Osteoblast (primary cell): ENCODE data around the gene RIC8A. TPM values are rescaled to one million over a fixed set of nuclear protein-coding genes. Genes with fewer than 3 reads are reported as not detected.

ENCODE experiments used
- DNase-seq: peaks from one replicate; pipeline ENCODE4 v3.0.0; 2011; ENCODE audit warnings: low spot score, mixed read lengths; ENCODE audit not compliant: insufficient read length; ENCODE audit errors: missing footprints
- H2AFZ ChIP-seq: 2 replicates; pipeline ENCODE4 v1.6.0; 2011; ENCODE audit warnings: mild to moderate bottlenecking, low read length
- H3K27ac ChIP-seq: 2 replicates; pipeline ENCODE4 v1.5.1; 2011; ENCODE audit warnings: mild to moderate bottlenecking, low read depth, low read length, moderate library complexity
- H3K27me3 ChIP-seq: 2 replicates; pipeline ENCODE4 v1.6.0; 2012; ENCODE audit warnings: mild to moderate bottlenecking, control low read depth, inconsistent platforms, low read length, moderate library complexity; ENCODE audit not compliant: insufficient read depth
- H3K36me3 ChIP-seq: 2 replicates; pipeline ENCODE4 v1.5.1; 2011; ENCODE audit warnings: mild to moderate bottlenecking, low read length, control low read depth, moderate library complexity; ENCODE audit not compliant: insufficient read depth
- H3K4me1 ChIP-seq: 2 replicates; pipeline ENCODE4 v1.5.1; 2011; ENCODE audit warnings: mild to moderate bottlenecking, low read length, control low read depth, moderate library complexity; ENCODE audit not compliant: insufficient read depth
- H3K4me2 ChIP-seq: 2 replicates; pipeline ENCODE4 v1.6.0; 2011; ENCODE audit warnings: mild to moderate bottlenecking, low read length; ENCODE audit not compliant: insufficient read depth
- H3K4me3 ChIP-seq: fragments of 200-600 bp; sonication (generic); 3 replicates; pipeline ENCODE4 v1.5.1; 2012; ENCODE audit warnings: mild to moderate bottlenecking, low read length, inconsistent platforms; ENCODE audit not compliant: insufficient read depth
- H3K79me2 ChIP-seq: 2 replicates; pipeline ENCODE4 v1.6.0; 2012; ENCODE audit warnings: mild to moderate bottlenecking, low read length, control low read depth, inconsistent platforms; ENCODE audit not compliant: insufficient read depth
- H3K9me3 ChIP-seq: 2 replicates; pipeline ENCODE4 v1.5.1; 2011; ENCODE audit warnings: low read depth, low read length, control low read depth
- H4K20me1 ChIP-seq: 2 replicates; pipeline ENCODE4 v1.6.0; 2012; ENCODE audit warnings: mild to moderate bottlenecking, low read length, control low read depth; ENCODE audit not compliant: insufficient read depth
- CTCF ChIP-seq: IDR thresholded peaks from 2 replicates; pipeline ENCODE4 v1.5.1; 2011; ENCODE audit warnings: mild to moderate bottlenecking, low read depth, low read length, moderate library complexity; ENCODE audit errors: extremely low read depth
- total RNA-seq: library from RNA; depleted of rRNA; stranded (reverse); fragments of >200 nt; gene quantifications from 2 replicates; pipeline ENCODE4 v1.2.3, GENCODE V29; 2012

Gene RIC8A
- total RNA-seq, 1 donor: 134 TPM

GRCh38 chr11:209275-210121, 2.0 kb downstream of the RIC8A start:
- Histone ChIP-seq H3K4me1 (peaks cover 33% of the 10 kb centered on the region), H3K27ac (peak overlapping the region; percentile 90), H4K20me1 (peaks cover 69% of the 10 kb centered on the region), H3K36me3 (peaks cover 62% of the 10 kb centered on the region), H2AFZ (peak overlapping the region; percentile 22), H3K4me3 (peak overlapping the region; percentile 99), H3K4me2 (peak overlapping the region; percentile 90), H3K9me3 (no peaks in the 10 kb centered on the region), H3K27me3 (no peaks in the 10 kb centered on the region), H3K79me2 (peaks cover 80% of the 10 kb centered on the region)
- TF ChIP-seq CTCF: no peak
- DNase-seq: peak; percentile 95

- peak overlapping the region; percentile 99 for H3K4me3 ChIP-seq
- H2AFZ ChIP-seq: no peak overlapping the region
- peaks cover 62% of the 10 kb centered on the region for H4K20me1 ChIP-seq
- H3K4me2 ChIP-seq: peak overlapping the region; percentile 90
- H3K27me3 ChIP-seq: no peaks in the 10 kb centered on the region
- peak; percentile 98 for DNase-seq
- peaks cover 33% of the 10 kb centered on the region for H3K4me1 ChIP-seq
- no peaks in the 10 kb centered on the region for H3K9me3 ChIP-seq
- TF ChIP-seq CTCF: no peak
- H3K79me2 ChIP-seq: peaks cover 73% of the 10 kb centered on the region
- H3K36me3 ChIP-seq: peaks cover 63% of the 10 kb centered on the region
- peak overlapping the region; percentile 90 for H3K27ac ChIP-seq
Measured at GRCh38 chr11:210122-210802, 2.8 kb downstream of the RIC8A start.

GRCh38 chr11:210803-211180, 3.3 kb downstream of the RIC8A start:
- Histone ChIP-seq H4K20me1 (peaks cover 57% of the 10 kb centered on the region), H3K4me2 (peak overlapping the region; percentile 90), H3K79me2 (peaks cover 67% of the 10 kb centered on the region), H3K4me1 (peaks cover 28% of the 10 kb centered on the region), H3K9me3 (no peaks in the 10 kb centered on the region), H3K27me3 (no peaks in the 10 kb centered on the region), H3K36me3 (peaks cover 60% of the 10 kb centered on the region), H2AFZ (no peak overlapping the region), H3K27ac (peak overlapping the region; percentile 90), H3K4me3 (peak overlapping the region; percentile 99)
- TF ChIP-seq CTCF: no peak
- DNase-seq: no peak

- H3K4me1 ChIP-seq: peaks cover 23% of the 10 kb centered on the region
- H3K9me3 ChIP-seq: no peaks in the 10 kb centered on the region
- no peak overlapping the region for H3K4me3 ChIP-seq
- H3K27ac ChIP-seq: peak overlapping the region; percentile 90
- peaks cover 59% of the 10 kb centered on the region for H3K36me3 ChIP-seq
- no peak overlapping the region for H2AFZ ChIP-seq
- DNase-seq: peak; percentile 14
- no peaks in the 10 kb centered on the region for H3K27me3 ChIP-seq
- H3K79me2 ChIP-seq: peaks cover 62% of the 10 kb centered on the region
- peak overlapping the region; percentile 90 for H3K4me2 ChIP-seq
- TF ChIP-seq CTCF: no peak
- peaks cover 52% of the 10 kb centered on the region for H4K20me1 ChIP-seq
Measured at GRCh38 chr11:211295-211694, 3.8 kb downstream of the RIC8A start.
